NCI-H1694 (cell line): ENCODE measurements around the gene LRPAP1.
"Not testable (repeated sequence)": the region's sequence is repeated elsewhere in the genome, so short reads cannot be mapped to it uniquely, and the experiment has no call there.

Source experiments
- DNase-seq: peaks from one replicate; lab custom pipeline; 2025; lab: John Stamatoyannopoulos, UW

LRPAP1 gene

DNA sequence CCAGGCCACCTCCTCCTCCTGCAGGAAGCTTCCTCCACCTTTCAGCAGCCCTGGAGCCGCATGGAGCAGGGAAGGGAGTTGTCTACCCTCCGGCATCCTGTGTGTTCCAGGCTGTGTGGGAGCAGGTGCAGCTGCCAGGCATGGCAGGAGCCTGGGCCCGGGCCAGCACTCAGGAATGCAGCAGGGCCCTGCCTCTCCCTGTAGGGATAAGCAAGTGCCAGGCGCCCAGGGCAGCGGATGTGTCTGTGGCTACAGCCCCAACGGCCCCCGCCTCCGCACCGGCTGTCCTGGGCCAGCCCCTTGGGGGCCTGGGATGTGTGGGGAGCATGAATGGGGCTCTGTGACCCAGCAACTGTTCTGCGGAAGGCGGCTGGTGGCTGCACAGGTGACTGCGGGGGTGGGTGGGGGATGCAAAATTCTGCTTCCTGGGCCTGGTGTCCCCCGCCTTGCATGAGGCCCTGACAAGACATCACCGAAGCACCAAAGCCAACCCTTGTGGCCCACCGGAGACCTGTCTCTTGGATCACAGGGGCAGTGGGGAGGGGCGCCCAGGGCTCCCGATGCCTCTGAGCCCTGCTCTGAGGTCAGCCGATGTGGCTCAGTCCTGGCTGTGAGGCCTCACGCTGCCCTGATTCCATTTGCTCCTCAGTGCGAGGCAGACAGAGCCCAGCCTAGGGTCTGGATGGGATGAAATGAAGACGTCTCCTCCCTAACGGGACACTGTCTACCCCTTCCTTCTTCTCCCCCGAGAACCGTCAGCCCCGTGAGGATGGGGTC, 70.5 kb downstream of the LRPAP1 start:
- peak; percentile 51 for DNase-seq

DNA sequence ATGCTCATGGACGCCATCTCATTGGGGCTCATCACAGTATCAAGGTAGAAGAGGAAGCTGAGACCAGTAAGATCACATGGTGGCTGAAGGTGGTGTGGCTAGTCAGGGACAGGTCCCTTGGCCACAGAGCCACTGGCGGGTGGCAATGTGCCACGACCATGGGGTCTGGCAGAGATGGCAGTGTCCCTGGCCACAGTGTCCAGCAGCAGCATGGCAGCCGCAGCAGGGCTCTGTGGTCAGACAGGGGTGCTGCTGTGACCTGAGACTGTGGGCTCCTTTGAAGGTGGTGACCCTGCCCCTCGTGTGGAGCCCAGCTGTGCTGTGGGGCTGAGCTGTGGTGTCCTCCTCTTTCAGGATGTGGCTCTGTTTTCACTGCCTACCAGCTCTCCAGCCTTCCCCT, 71.3 kb downstream of the LRPAP1 start:
- DNase-seq = no peak

DNA sequence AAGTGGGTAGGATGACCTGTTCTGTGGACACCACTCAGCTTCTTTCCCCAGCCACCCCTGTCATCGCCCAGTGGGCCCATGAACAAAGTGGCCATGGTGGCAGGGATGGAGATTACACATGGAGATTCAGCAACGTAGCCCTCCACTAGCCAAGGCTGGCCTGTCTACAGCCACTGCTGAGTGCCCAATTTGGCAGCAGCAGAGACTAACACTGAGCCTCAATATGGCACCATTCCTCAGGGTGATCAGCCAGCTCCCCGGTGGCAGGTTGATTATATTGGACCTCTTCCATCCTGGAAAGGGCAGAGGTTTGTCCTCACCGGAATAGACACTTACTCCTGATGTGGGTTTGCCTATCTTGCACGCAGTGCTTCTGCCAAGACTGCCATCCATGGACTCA, 73.1 kb downstream of the LRPAP1 start:
- not testable (repeated sequence) for DNase-seq

DNA sequence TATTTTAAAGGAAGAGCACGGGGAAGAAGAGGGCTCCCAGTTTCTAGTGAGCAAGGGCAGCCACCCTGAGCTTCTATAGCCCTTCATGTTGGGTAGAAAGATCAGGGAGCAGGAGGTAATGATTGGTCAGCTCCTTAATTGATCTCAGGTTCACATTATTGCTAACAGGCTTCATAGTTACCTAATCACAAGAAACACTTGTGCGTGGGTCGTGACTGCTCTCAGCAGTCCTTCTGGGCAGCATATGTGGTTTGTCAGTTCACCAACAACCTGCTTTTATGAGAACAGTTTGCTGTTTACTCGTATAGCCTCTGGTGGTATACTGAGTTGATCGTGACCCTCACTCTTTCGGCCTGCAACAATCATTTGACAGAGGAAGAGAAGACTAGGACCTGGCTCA, 73.9 kb downstream of the LRPAP1 start:
- DNase-seq = no peak

DNA sequence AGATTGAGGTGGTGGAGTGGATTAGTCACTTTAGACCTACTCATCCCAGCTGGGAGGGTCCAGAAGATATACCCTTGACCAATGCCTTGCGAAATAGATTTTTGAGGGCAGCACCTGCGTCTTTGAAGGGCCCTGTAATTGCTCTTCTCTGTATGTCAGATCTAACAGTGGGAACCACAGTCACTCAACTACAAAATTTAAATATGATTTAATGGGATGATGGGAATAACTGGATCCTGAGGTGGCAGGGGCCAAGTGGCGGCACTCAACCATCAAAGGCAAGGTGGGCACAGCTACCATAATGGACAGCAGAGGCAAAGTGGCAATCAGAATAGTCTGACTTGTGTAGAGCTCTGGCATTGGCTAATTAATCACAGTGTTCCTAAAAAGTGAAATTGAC, 76.6 kb downstream of the LRPAP1 start:
- not testable (repeated sequence) for DNase-seq
